Heart right ventricle (tissue), 16 donors: ENCODE data around the gene APOA4. TPM values are rescaled to one million over a fixed set of nuclear protein-coding genes. Genes with fewer than 3 reads are reported as not detected.

ENCODE experiments used
- ATAC-seq, 8 donors: fragments of 200-7000 bp; cut with Tn5 transposase; one replicate each; pipeline ENCODE4 v1.9.1; 2020; ENCODE audit warnings: mild to moderate bottlenecking in 8 of 8, moderate library complexity in 8 of 8, moderate number of reproducible peaks in 1 of 8
- DNase-seq, 2 donors: peaks; one replicate each; pipeline ENCODE4 v3.0.0-alpha.2; 2020
- H3K27ac ChIP-seq, 10 donors: fragments of 200-600 bp; sonication (generic) in 2 of 10; one replicate each; pipeline versions ENCODE4 v1.5.0 to v1.8.0; 2020 to 2022; ENCODE audit warnings: mild to moderate bottlenecking in 3 of 10
- H3K27me3 ChIP-seq, 7 donors: fragments of 200-600 bp; one replicate each; pipeline ENCODE4 v1.8.0; 2021 to 2022; ENCODE audit warnings: mild to moderate bottlenecking in 2 of 7
- H3K36me3 ChIP-seq, 9 donors: fragments of 200-600 bp; sonication (generic) in 1 of 9; one replicate each; pipeline versions ENCODE4 v1.5.0 to v1.8.0; 2020 to 2022; ENCODE audit warnings: mild to moderate bottlenecking in 2 of 9
- H3K4me1 ChIP-seq, 9 donors: fragments of 200-600 bp; sonication (generic) in 1 of 9; one replicate each; pipeline versions ENCODE4 v1.5.0 to v1.8.0; 2020 to 2022; ENCODE audit warnings: mild to moderate bottlenecking in 4 of 9
- H3K4me3 ChIP-seq, 10 donors: fragments of 200-600 bp; sonication (generic) in 2 of 10; one replicate each; pipeline versions ENCODE4 v1.5.0 to v1.8.0; 2020 to 2022; ENCODE audit warnings: mild to moderate bottlenecking in 7 of 10, moderate library complexity in 2 of 10
- H3K9me3 ChIP-seq, 11 donors: fragments of 200-600 bp in 10 of 11; sonication (generic) in 2 of 11; one replicate each; pipeline versions ENCODE4 v1.5.0 to v1.8.0; 2013 to 2022; ENCODE audit warnings: mild to moderate bottlenecking in 2 of 11, control low read depth in 1 of 11, moderate library complexity in 1 of 11
- CTCF ChIP-seq, 9 donors: fragments of 200-600 bp; sonication (generic) in 2 of 9; IDR thresholded peaks; one replicate each; pipeline versions ENCODE4 v1.5.0 to v1.8.0; 2021 to 2022; ENCODE audit warnings: antibody characterized with exemption in 9 of 9, mild to moderate bottlenecking in 5 of 9, moderate library complexity in 1 of 9
- WGBS, 2 donors: extraction: QIAGEN DNeasy Blood & Tissue Kit; methylation state at CpG; one replicate each; pipeline ENCODE4 v1.1.7; 2013; ENCODE audit warnings: inconsistent platforms in 1 of 2; 5-methylcytosine and 5-hydroxymethylcytosine counted together
- intact Hi-C, 10 donors: fragments of 100-400 bp; cut with DNase I; formaldehyde crosslinking; loops; one replicate each; pipeline versions ENCODE4 v1.11.1 to v1.14.2; 2022
- polyA plus RNA-seq, 2 donors: library from polyadenylated mRNA; stranded (reverse); fragments of 200-250 nt; gene quantifications; one replicate each; pipeline ENCODE4 v1.2.3, GENCODE V29; 2013
- total RNA-seq, 10 donors: library from RNA; stranded (reverse); fragmentation: NEBNext Ultra II Directional in 3 of 10; extraction: Animal tissue kit (Norgen Biotek cat#: 25700) in 3 of 10; gene quantifications; one replicate each; pipeline versions ENCODE4 v1.2.1 to v1.2.4, GENCODE V29; 2021 to 2023
- donor health status: Arrhythmogenic right ventricular cardiomyopathy.
- donor health status: ischemic (EF 13 %, LVEDD 7.1; RV severe dilation, severe dysfunction).
- donor health status: healthy with polysubstance abuse.
- donor health status: DM: no; HTN: yes; CAD: no.
- donor health status: DM: no; HTN: no; CAD: no.
- donor health status: ischemic (EF 25% LVEDD 6.9; RV normal size, moderate dysfunction).
- donor health status: ischemic (EF 25% LVEDD 5.7; RV mildly dilated, moderate dysfunction).
- donor health status: healthy.
- donor health status: DM: yes; HTN: yes; CAD: no.
- donor health status: Ischemic cardiomyopathy.
- donor health status: ischemic (EF 35%, LVEDD 5.7; RV mildly dilated, moderate dysfunction).
- donor health status: nonischemic (EF 11% LVEDD 7.7; RV severe dilation, severe dysfunction).
- donor health status: DM: yes; HTN: yes; CAD: no.
- donor health status: PGD.
- donor health status: ischemic (EF 29% LVEDD 5.4; RV normal size, mild dysfunction).
- donor health status: nonischemic (EF 23%, LVEDD 6.1; RV moderate dilation, normal function).

The APOA4 gene
- total and polyA plus RNA-seq, 12 donors, result 0.26 to 0.75 (median 0.28) TPM; not detected in 9

- Histone ChIP-seq H3K27me3 (no peaks in the 10 kb centered on the region), H3K36me3 (no peaks in the 10 kb centered on the region), H3K4me3 (no peak overlapping the region), H3K4me1 (peaks cover 0 to 3% (median 0%) of the 10 kb centered on the region in 9 donors), H3K9me3 (no peaks in the 10 kb centered on the region), H3K27ac (no peak overlapping the region)
- WGBS, 2 donors, result 77% methylated on average over 22 of the region's 22 CpGs
- DNase-seq, result no peak
- TF ChIP-seq CTCF (IDR thresholded peaks at IDR 0.05), result no peak
- intact Hi-C loops, result no loop called here
- ATAC-seq, result no peak
These were observed 3.0 kb upstream of the APOA4 start for GRCh38 chr11:116825854-116826750.

DNA sequence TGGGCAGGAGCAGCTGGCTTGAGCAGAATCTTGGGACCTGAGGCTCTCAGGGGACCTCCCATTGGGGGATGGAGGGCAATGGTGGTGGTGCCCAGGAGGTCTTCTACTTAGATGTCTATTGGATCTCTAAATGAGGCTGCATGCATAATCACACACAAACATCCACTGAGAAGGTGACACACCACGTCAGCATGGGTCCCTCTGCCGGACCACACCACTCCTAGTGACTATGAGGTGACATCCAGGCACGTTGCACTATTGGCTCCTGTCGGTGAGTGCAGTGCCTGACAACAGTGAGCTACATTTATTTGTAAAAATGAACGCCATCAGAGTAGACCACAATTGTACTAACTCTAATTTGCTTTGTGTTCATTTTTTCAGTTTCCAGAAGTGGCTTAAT is 2.3 kb upstream of the APOA4 start:
- no peak for ATAC-seq
- Histone ChIP-seq H3K4me3 (no peak overlapping the region), H3K4me1 (peaks cover 0 to 3% (median 0%) of the 10 kb centered on the region in 9 donors), H3K27me3 (no peaks in the 10 kb centered on the region), H3K36me3 (no peaks in the 10 kb centered on the region), H3K9me3 (no peaks in the 10 kb centered on the region), H3K27ac (no peak overlapping the region)
- no peak for DNase-seq
- intact Hi-C loops, result no loop called here
- TF ChIP-seq CTCF (IDR thresholded peaks at IDR 0.05), result no peak
- WGBS, 2 donors, result 76 to 77% methylated on average over 5 of the region's 5 CpGs

DNA sequence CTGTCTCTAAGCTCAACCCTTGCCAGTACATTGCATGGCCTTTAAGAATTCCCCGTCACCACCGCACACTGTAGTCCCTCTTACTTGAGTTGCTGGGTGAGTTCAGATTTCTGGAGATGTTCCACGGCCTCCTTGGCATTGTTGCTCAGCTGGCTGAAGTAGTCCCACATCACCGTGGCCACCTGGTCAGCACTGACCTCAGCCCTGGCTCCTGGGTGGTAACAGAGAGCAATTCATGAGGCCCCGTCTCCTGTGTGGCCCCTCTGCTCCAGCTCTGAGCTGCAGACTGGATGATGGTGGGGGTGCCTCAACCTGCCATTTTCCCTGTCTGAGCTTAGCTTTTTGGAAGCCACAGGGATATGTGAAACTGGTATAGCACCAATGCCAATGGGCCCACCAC is 529 bp downstream of the APOA4 start:
- 75 to 77% methylated on average over 5 of the region's 5 CpGs for WGBS, 2 donors
- Histone ChIP-seq H3K27me3 (no peaks in the 10 kb centered on the region), H3K9me3 (no peaks in the 10 kb centered on the region), H3K36me3 (no peaks in the 10 kb centered on the region), H3K4me1 (no peaks in the 10 kb centered on the region), H3K4me3 (no peak overlapping the region), H3K27ac (no peak overlapping the region)
- ATAC-seq (no peak), DNase-seq (no peak)
- TF ChIP-seq CTCF (IDR thresholded peaks at IDR 0.05), result no peak
- intact Hi-C loops, result no loop called here

DNA sequence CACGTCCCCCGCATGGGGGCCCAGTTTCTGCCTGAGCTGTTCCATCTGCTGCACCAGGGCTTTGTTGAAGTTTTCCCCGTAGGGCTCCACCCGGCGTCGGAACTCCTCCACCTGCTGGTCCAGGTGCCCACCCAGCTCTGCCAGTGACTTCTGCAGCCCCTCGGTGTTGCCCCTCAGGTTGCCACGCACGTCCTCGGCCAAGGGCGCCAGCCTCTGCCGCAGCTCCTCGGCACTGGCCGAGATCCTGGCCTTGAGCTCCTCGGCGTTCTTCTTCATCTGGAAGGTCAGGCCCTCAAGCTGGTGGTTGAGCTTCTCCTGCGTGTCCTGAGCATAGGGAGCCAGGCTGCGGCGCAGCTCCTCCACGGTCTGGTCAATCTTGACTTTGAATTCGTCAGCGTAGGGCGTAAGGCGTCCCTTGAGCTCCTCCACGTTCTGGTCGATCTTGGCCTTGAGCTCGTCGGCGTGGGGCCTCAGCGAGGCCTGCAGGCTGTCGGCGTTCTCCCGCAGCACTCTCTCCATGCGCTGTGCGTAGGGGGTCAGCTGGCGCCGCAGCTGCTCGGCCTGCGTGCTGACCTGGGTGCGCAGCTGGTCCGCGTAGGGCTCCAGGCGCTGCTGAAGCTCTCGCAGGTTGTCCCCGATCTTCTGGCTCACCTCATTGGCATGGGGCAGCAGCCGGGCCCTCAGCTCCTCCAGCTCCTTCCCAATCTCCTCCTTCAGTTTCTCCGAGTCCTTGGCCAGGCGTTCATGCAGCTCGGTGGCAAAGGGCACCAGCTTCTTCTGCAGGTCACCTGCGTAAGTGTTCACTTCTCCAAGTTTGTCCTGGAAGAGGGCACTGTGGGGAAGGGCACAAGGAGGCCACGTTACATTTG is 1.8 kb downstream of the APOA4 start:
- DNase-seq (no peak), ATAC-seq (no peak)
- Histone ChIP-seq H3K36me3 (no peaks in the 10 kb centered on the region), H3K27me3 (no peaks in the 10 kb centered on the region), H3K4me1 (no peaks in the 10 kb centered on the region), H3K27ac (no peak overlapping the region), H3K4me3 (no peak overlapping the region), H3K9me3 (no peaks in the 10 kb centered on the region)
- 92 to 95% methylated on average over 51 of the region's 51 CpGs for WGBS, 2 donors
- no peak for TF ChIP-seq CTCF (IDR thresholded peaks at IDR 0.05)
- intact Hi-C loops, result no loop called here
